HepG2 (cell line): ENCODE data around the gene FNDC3B. TPM values are rescaled to one million over a fixed set of nuclear protein-coding genes. Genes with fewer than 3 reads are reported as not detected.

Experiments
- ATAC-seq: fragments of 200-7000 bp; cut with Tn5 transposase; 3 replicates; pipeline ENCODE4 v1.9.1; 2020; ENCODE audit warnings: mild to moderate bottlenecking, moderate library complexity
- BruUV-seq: library from RNA; stranded (reverse); fragments of 400-500 nt; replicated peaks from 2 replicates; lab custom pipeline; 2021; lab: Mats Ljungman, UMichigan
- CTCF ChIA-PET: fragments of 300-600 bp; formaldehyde crosslinking; extraction: SDS; loops from one replicate; lab custom pipeline; 2021; ENCODE audit warnings: low total read pairs, inconsistent platforms, low intra/inter-chr PET ratio; lab: Yijun Ruan, JAX
- POLR2A ChIA-PET: fragments of 350-600 bp; sonication (Branson Sonifier 250); formaldehyde crosslinking; loops from one replicate; lab custom pipeline; 2020; ENCODE audit warnings: antibody characterized with exemption, inconsistent platforms; lab: Yijun Ruan, JAX
- DNase-seq: peaks from one replicate; pipeline ENCODE4 v3.0.0-alpha.2; 2015; ENCODE audit warnings: low spot score
- FAIRE-seq: peaks from 3 replicates; lab custom pipeline; 2011; peaks lifted over from hg19 to GRCh38; lab: Jason Lieb, UNC
- H2AFZ ChIP-seq: one replicate; pipeline ENCODE4 v1.6.1; 2011; ENCODE audit warnings: low read length, inconsistent platforms
- H3K27ac ChIP-seq: fragments of 300-600 bp; 3 replicates; pipeline ENCODE4 v1.8.0; 2011; ENCODE audit warnings: mixed run types, mild to moderate bottlenecking, mixed read lengths, low read length, inconsistent platforms; ENCODE audit not compliant: insufficient read depth; ENCODE audit errors: extremely low read length
- H3K27me3 ChIP-seq, 2 experiments: fragments of 200-600 bp in 1 of 2; 2 replicates in 1 of 2; 3 replicates in 1 of 2; pipeline versions ENCODE4 v1.6.0 to v1.8.0; 2011; ENCODE audit warnings: low read length in 2 of 2, mild to moderate bottlenecking in 2 of 2, moderate library complexity in 2 of 2, inconsistent platforms in 1 of 2; ENCODE audit not compliant: insufficient read depth in 2 of 2, control insufficient read depth in 1 of 2
- H3K36me3 ChIP-seq, 2 experiments: fragments of 200-600 bp in 1 of 2; replicated peaks in 1 of 2; 2 replicates in 1 of 2; 3 replicates in 1 of 2; pipeline versions ENCODE4 v1.5.1 to v1.8.0; 2011; ENCODE audit warnings: low read length in 2 of 2, inconsistent platforms in 1 of 2; ENCODE audit not compliant: insufficient read depth in 2 of 2, control insufficient read depth in 1 of 2
- H3K4me1 ChIP-seq: 2 replicates; pipeline ENCODE4 v1.5.1; 2012; ENCODE audit warnings: low read length, inconsistent platforms; ENCODE audit not compliant: insufficient read depth
- H3K4me2 ChIP-seq: 2 replicates; pipeline ENCODE4 v1.6.0; 2011; ENCODE audit warnings: low read depth, low read length, inconsistent platforms
- H3K4me3 ChIP-seq, 3 experiments: fragments of 200-600 bp in 1 of 3; sonication (generic), shearing (Covaris generic) in 1 of 3; replicated peaks in 1 of 3; 2 replicates each; pipeline ENCODE4 v1.5.1; 2011 to 2016; ENCODE audit warnings: low read length in 3 of 3, inconsistent platforms in 2 of 3, low read depth in 2 of 3, mild to moderate bottlenecking in 2 of 3, control low read depth in 1 of 3, mixed read lengths in 1 of 3; ENCODE audit not compliant: insufficient read depth in 1 of 3
- H3K79me2 ChIP-seq: one replicate; pipeline ENCODE4 v1.6.1; 2011; ENCODE audit warnings: low read length, inconsistent platforms; ENCODE audit not compliant: insufficient read depth
- H3K9ac ChIP-seq: 2 replicates; pipeline ENCODE4 v1.6.0; 2011; ENCODE audit warnings: mild to moderate bottlenecking, low read depth, low read length, inconsistent platforms; ENCODE audit not compliant: insufficient read depth
- H3K9me3 ChIP-seq: 2 replicates; pipeline ENCODE4 v1.5.1; 2012; ENCODE audit warnings: mild to moderate bottlenecking, low read length
- H4K20me1 ChIP-seq: 2 replicates; pipeline ENCODE4 v1.6.0; 2011; ENCODE audit warnings: inconsistent platforms, mild to moderate bottlenecking, low read length, moderate library complexity; ENCODE audit not compliant: insufficient read depth
- GFI1 ChIP-seq: sonication (generic); formaldehyde crosslinking; IDR thresholded peaks from 2 replicates; pipeline ENCODE4 v1.5.0; 2020; ENCODE audit warnings: missing genetic modification reagents, mild to moderate bottlenecking, borderline replicate concordance
- POLR2AphosphoS5 ChIP-seq: IDR thresholded peaks from 2 replicates; pipeline ENCODE4 v1.6.1; 2012; ENCODE audit warnings: low read depth, low read length
- RBM22 ChIP-seq: fragments of 200-400 bp; formaldehyde crosslinking; optimal IDR thresholded peaks from 2 replicates; pipeline ENCODE3; 2017; ENCODE audit warnings: mild to moderate bottlenecking, low read length, moderate library complexity
- SSRP1 ChIP-seq: IDR thresholded peaks from 2 replicates; pipeline ENCODE4 v1.6.1; 2016; ENCODE audit warnings: control low read depth
- ZFP62 ChIP-seq: sonication (generic); formaldehyde crosslinking; IDR thresholded peaks from 2 replicates; pipeline ENCODE4 v1.4.0; 2020; ENCODE audit warnings: missing genetic modification reagents
- WGBS: methylation state at CpG from one replicate; pipeline ENCODE4 v1.1.6; 2017; ENCODE audit warnings: low lambda C conversion rate; 5-methylcytosine and 5-hydroxymethylcytosine counted together
- in situ Hi-C: cut with HindIII; loops from 2 replicates; pipeline ENCODE4 v1.10.0; 2017; ENCODE audit warnings: low pct_unique_long_range_greater_than_20kb; ENCODE audit not compliant: extremely low pct_ligation_motif_present
- intact Hi-C: fragments of 100-400 bp; cut with micrococcal nuclease; formaldehyde crosslinking; loops from one replicate; pipeline ENCODE4 v1.10.0; 2022; ENCODE audit not compliant: unreplicated experiment
- polyA plus RNA-seq, 8 experiments: library from polyadenylated mRNA; depleted of rRNA in 3 of 8; stranded (reverse) in 7 of 8; unstranded in 1 of 8; fragments of >200 nt; fragmentation: Illumina TruSeq in 4 of 8; extraction: Trizol in 4 of 8; gene quantifications; 2 replicates each; pipeline versions ENCODE4 v1.2.1 to v1.2.3, GENCODE V29; 2011 to 2016; ENCODE audit warnings: low read depth in 4 of 8, missing spikeins in 1 of 8, mixed read lengths in 1 of 8; ENCODE audit not compliant: insufficient read depth in 1 of 8
- total RNA-seq, 5 experiments: library from RNA; depleted of rRNA; stranded (reverse); fragments of >200 nt; fragmentation: Illumina TruSeq; extraction: Trizol; gene quantifications; 2 replicates each; pipeline ENCODE4 v1.2.3, GENCODE V29; 2016; ENCODE audit warnings: low read depth in 1 of 5
- TF ChIP-seq, protein P1 (sequence below): IDR thresholded peaks from 2 replicates; pipeline ENCODE4 v1.4.0; 2020; ENCODE audit warnings: mild to moderate bottlenecking, missing genetic modification reagents
- TF ChIP-seq, protein P2 (sequence below): sonication (generic); formaldehyde crosslinking; IDR thresholded peaks from 2 replicates; pipeline ENCODE4 v1.9.0; 2021; ENCODE audit warnings: missing genetic modification reagents, borderline replicate concordance

FNDC3B gene
- total and polyA plus RNA-seq, 2 of the 13 experiments (the other 11 are each of a cell fraction or from before 2014, with no cell fraction given), result 74.8 to 103 TPM

DNA sequence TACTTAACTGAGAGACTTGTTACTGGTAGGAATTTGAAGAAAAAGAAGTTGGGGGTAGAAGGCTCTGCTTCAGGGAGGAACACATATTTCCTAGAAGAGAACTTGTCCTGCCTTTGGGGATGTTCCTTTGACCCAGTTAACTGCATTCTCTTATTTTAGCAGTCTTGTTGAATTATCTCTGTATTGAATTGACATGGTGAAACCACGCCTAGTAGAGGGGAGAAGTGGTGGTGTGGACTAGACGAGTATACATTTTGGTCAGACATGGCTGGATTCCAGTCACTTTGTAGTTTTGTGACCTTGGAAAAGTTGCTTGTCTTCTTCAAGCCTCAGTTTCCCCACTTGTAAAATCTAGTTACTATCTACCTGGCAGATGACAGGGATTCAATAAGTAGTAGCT, 87.8 kb downstream of the FNDC3B start:
- Histone ChIP-seq H4K20me1 (peaks cover 83% of the 10 kb centered on the region), H3K4me2 (peak overlapping the region; percentile 36), H2AFZ (no peak overlapping the region), H3K9ac (no peak overlapping the region; the same call in 1 of the 2 replicates), H3K27me3 (no peaks in the 10 kb centered on the region), H3K36me3 (peaks cover 9 to 42% of the 10 kb centered on the region in 2 experiments), H3K4me1 (peaks cover 100% of the 10 kb centered on the region), H3K27ac (peak overlapping the region; percentile 96), H3K9me3 (no peaks in the 10 kb centered on the region), H3K79me2 (peaks cover 97% of the 10 kb centered on the region), H3K4me3 (no peak overlapping the region)
- intact Hi-C loops (no loop called here), in situ Hi-C loops (no loop called here)
- BruUV-seq, result no TSS peak
- CTCF ChIA-PET, result no interaction called here
- DNase-seq (no peak), FAIRE-seq (no peak), ATAC-seq (no peak)
- TF ChIP-seq GFI1 (CRISPR knock-in tag) (0 out of 2 replicates have a peak, but pooled peaks have one; percentile 6), ZFP62 (CRISPR knock-in tag) (no peak), RBM22 (peak; percentile 89), POLR2AphosphoS5 (0 out of 2 replicates have a peak, but pooled peaks have one; percentile 25), SSRP1 (CRISPR knock-in tag) (0 out of 2 replicates have a peak, but pooled peaks have one; percentile 50)
- TF ChIP-seq, protein P1, sequence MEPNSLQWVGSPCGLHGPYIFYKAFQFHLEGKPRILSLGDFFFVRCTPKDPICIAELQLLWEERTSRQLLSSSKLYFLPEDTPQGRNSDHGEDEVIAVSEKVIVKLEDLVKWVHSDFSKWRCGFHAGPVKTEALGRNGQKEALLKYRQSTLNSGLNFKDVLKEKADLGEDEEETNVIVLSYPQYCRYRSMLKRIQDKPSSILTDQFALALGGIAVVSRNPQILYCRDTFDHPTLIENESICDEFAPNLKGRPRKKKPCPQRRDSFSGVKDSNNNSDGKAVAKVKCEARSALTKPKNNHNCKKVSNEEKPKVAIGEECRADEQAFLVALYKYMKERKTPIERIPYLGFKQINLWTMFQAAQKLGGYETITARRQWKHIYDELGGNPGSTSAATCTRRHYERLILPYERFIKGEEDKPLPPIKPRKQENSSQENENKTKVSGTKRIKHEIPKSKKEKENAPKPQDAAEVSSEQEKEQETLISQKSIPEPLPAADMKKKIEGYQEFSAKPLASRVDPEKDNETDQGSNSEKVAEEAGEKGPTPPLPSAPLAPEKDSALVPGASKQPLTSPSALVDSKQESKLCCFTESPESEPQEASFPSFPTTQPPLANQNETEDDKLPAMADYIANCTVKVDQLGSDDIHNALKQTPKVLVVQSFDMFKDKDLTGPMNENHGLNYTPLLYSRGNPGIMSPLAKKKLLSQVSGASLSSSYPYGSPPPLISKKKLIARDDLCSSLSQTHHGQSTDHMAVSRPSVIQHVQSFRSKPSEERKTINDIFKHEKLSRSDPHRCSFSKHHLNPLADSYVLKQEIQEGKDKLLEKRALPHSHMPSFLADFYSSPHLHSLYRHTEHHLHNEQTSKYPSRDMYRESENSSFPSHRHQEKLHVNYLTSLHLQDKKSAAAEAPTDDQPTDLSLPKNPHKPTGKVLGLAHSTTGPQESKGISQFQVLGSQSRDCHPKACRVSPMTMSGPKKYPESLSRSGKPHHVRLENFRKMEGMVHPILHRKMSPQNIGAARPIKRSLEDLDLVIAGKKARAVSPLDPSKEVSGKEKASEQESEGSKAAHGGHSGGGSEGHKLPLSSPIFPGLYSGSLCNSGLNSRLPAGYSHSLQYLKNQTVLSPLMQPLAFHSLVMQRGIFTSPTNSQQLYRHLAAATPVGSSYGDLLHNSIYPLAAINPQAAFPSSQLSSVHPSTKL (CRISPR knock-in tag), result no peak
- TF ChIP-seq, protein P2, sequence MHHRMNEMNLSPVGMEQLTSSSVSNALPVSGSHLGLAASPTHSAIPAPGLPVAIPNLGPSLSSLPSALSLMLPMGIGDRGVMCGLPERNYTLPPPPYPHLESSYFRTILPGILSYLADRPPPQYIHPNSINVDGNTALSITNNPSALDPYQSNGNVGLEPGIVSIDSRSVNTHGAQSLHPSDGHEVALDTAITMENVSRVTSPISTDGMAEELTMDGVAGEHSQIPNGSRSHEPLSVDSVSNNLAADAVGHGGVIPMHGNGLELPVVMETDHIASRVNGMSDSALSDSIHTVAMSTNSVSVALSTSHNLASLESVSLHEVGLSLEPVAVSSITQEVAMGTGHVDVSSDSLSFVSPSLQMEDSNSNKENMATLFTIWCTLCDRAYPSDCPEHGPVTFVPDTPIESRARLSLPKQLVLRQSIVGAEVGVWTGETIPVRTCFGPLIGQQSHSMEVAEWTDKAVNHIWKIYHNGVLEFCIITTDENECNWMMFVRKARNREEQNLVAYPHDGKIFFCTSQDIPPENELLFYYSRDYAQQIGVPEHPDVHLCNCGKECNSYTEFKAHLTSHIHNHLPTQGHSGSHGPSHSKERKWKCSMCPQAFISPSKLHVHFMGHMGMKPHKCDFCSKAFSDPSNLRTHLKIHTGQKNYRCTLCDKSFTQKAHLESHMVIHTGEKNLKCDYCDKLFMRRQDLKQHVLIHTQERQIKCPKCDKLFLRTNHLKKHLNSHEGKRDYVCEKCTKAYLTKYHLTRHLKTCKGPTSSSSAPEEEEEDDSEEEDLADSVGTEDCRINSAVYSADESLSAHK (CRISPR knock-in tag), result no peak
- POLR2A ChIA-PET, result interaction anchor here (1.2 to 5.2 kb wide), 4 partner anchors 13 to 77 kb away, joined by 3 to 52 read pairs (median 4); no protein-coding TSS in a partner anchor
- 70% methylated on average over 2 of the region's 2 CpGs for WGBS
